Epithelial cell of proximal tubule (primary cell): ENCODE results near the gene KCTD7. TPM values are rescaled to one million over a fixed set of nuclear protein-coding genes. Genes with fewer than 3 reads are reported as not detected.
"Not testable (repeated sequence)": the region's sequence is repeated elsewhere in the genome, so short reads cannot be mapped to it uniquely, and the experiment has no call there.

Source experiments
- DNase-seq: peaks from one replicate; pipeline ENCODE4 v3.0.0-alpha.2; 2011; ENCODE audit warnings: low read depth
- H3K4me3 ChIP-seq: 2 replicates; pipeline ENCODE4 v1.5.1; 2011; ENCODE audit warnings: low read depth, mild to moderate bottlenecking, low read length
- total RNA-seq: library from RNA; depleted of rRNA; stranded (reverse); fragments of >200 nt; gene quantifications from 2 replicates; pipeline ENCODE4 v1.2.3, GENCODE V29; 2015
- TF ChIP-seq, protein P1 (sequence below): conservative IDR thresholded peaks from 2 replicates; pipeline ENCODE4 v1.5.1; 2012; ENCODE audit warnings: low read depth, mild to moderate bottlenecking, low read length

KCTD7 gene
- 4.1 and 8.3 TPM in 2 replicates for total RNA-seq

DNA sequence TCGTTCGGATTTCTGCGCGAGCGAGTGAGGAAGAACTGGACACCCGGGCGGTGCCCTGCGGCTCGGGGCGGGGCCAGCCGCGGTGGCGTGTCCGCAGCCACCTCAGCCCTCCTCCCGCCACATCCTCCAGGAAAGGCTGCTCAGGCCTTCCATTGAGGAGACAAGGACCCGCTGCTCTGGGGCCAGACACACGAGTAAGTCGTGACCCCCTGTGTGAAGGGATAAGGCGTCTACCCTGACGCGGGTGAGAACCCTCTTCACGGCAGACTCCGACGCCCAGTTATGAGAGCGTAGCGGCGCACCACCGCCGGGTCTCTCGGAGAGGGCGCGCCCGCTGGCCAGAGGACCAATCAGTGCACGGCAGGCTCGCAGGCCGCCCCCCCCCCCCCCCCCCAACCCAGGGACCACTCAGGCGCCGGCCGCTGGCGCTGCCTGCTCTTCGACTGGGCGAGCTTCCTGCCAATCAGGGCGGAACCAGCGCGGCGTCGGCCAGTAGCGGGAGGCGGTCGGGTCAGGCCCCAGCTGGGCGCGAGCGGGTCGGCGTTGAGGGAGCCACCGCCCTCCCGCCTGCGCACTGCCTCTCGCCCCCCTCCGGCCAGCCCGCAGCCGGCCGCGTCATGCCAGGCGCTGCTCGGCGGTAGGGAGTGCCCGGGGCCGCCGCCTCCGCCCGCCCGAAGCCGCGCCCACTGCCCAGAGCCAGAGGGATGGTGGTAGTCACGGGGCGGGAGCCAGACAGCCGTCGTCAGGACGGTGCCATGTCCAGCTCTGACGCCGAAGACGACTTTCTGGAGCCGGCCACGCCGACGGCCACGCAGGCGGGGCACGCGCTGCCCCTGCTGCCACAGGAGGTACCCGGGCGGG lies at the start of gene KCTD7:
TSS of gene KCTD7 (plus strand) at position 521 of the 861 bp plus-strand sequence. CDS start at position 705, 184 bp downstream.
- DNase-seq = peak; percentile 41
- H3K4me3 ChIP-seq = peak within 1 kb of the TSS; percentile 89
- TF ChIP-seq, protein P1, sequence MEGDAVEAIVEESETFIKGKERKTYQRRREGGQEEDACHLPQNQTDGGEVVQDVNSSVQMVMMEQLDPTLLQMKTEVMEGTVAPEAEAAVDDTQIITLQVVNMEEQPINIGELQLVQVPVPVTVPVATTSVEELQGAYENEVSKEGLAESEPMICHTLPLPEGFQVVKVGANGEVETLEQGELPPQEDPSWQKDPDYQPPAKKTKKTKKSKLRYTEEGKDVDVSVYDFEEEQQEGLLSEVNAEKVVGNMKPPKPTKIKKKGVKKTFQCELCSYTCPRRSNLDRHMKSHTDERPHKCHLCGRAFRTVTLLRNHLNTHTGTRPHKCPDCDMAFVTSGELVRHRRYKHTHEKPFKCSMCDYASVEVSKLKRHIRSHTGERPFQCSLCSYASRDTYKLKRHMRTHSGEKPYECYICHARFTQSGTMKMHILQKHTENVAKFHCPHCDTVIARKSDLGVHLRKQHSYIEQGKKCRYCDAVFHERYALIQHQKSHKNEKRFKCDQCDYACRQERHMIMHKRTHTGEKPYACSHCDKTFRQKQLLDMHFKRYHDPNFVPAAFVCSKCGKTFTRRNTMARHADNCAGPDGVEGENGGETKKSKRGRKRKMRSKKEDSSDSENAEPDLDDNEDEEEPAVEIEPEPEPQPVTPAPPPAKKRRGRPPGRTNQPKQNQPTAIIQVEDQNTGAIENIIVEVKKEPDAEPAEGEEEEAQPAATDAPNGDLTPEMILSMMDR = no peak

DNA sequence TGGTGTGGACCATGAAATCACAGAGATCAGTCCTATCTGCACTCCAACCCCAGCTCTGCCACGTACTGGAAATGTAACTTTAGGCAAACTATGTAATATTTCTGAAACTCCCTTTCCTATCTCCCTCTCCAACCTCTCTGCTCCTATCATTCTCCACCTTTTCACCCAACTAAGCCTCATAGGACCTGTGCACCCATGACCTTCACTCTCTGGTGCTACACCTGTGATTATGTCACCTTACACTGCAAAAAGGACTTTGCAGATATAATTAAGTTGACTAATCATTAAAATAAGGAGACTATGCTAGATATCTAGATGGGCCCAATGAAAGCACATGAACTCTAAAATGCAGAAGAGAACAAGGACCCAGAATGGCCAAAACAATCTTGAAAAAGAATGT lies 48.3 kb upstream of the KCTD7 start:
- DNase-seq, H3K4me3 ChIP-seq: not testable (repeated sequence)

DNA sequence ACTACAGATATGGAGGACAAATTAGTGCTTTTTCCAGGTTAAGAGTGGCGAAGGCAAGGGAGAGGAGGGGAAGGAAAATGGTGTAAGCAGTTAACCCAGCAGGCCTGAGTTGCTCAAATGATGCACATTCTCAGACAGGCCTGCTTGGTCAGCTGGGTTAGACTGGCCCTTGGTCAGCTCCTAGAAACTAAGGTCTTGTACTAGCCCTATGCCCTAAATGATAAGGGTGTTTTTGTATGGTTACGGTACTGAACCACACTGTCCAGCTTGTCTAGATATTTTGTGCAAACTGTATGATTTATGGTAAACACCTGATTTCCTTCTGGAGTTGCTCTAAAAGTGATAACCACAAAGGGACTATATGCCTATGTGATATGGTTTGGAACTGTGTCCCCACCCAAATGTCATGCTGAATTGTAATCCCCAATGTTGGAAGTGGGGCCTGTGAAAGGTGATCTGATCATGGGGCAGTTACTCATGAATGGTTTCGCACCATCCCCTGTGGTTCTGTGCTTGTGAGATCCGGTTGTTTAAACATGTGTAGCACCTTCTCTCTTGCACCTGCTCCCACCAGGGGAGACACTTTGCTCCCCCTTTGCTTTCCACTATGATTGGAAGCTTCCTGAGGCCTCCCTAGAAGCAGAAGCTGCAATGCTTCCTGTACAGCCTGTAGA lies 45.7 kb upstream of the KCTD7 start:
- DNase-seq = not testable (repeated sequence)

DNA sequence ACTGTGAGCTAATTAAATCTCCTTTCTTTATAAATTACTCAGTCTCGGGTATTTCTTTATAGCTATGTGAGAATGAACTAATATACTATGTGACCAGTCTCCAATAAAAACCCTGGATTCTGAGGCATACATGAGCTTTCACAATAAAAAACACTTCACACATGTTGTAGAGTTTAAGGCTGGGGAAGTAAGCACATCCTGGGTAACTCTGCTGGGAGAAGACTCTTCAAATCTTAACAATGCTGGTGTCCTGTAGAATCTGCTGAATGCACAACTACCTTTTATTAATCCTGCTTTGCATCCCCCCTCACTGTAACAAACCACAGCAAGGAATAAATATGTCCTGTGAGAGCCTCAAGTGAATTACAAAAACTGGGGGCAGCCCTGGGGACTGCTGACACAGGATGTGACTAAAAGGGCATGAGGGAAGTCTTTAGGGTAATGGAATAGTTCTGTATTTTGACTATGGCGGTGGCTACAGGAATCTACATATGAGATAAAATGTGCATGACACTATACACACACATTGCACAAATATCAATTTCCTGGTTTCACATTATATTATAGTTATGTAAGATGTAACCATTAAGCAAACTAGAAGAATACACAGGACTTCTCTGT lies 45.1 kb upstream of the KCTD7 start:
- no peak overlapping the region for H3K4me3 ChIP-seq
- TF ChIP-seq, protein P1 = no peak
- no peak for DNase-seq

More for the DNA sequence above, 45.7 kb upstream of the KCTD7 start:
- H3K4me3 ChIP-seq = not testable (repeated sequence)

DNA sequence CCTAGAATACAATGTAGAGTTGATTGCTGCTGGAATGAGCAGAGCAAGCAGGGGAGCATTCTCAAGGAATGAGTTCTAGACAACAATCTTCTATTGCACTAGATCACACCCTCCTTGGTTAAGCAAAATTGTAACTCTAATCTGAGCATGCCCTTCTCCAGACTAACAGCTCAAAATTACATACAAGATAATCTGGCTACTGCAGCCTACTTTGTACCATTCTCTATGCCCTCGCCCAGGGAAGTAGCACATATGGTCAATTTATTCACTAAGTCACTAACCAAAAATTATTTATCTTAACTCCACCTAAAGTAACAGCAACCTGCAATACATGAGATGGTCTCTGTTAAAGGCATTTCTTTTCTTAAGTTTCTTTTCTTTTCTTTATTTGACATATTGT lies 42.5 kb upstream of the KCTD7 start:
- no peak overlapping the region for H3K4me3 ChIP-seq
- TF ChIP-seq, protein P1 = no peak
- no peak for DNase-seq

DNA sequence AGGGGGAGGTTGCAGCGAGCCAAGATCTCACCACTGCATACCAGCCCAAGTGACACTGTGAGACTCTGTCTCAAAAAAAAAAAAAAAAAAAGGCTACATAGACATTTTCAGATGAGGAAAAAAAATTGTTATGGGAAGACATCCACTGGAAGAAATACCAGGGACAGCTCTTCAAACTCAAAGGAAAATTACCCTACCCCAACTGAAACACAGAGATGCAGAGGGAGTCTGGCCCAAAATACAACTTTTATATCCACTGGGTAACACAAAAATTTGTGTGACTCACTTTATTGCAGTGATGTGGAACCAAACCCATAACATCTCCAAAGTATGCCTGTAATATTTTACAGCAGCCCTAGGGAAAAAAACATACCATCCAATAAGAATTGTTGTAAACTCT lies 40.5 kb upstream of the KCTD7 start:
- not testable (repeated sequence) for H3K4me3 ChIP-seq, DNase-seq

DNA sequence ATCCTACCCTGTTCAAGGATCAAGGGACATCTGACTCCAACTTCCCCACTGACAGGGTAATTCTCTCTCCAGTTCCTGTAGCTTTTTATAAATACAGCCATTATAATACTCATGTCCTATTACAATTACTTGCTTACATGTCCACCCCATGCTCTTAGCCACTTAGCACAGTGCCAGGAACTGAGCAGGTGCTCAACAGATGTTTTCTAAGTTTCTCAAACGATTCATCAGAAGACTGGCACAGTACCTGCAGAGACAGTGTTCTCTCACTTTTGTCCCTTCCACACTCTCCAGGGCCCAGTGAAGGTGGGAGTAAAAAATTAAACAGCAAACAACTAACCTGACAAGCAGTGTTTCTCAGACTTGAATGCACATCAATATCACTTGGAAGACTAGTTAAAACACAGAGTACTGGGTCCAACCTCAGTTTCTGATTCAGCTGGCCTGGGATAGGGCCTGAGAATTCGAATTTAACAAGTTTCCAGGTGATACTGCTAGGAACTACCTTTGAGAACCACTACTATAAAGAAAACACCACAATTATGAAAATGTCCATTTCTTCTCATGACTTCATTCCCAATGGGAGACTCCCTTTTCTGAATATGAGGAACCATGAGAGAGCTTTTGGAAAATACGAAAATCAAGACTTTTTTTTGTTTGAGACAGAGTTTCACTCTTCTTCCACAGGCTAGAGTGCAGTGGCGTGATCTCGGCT lies 39.7 kb upstream of the KCTD7 start:
- DNase-seq, H3K4me3 ChIP-seq: not testable (repeated sequence)

DNA sequence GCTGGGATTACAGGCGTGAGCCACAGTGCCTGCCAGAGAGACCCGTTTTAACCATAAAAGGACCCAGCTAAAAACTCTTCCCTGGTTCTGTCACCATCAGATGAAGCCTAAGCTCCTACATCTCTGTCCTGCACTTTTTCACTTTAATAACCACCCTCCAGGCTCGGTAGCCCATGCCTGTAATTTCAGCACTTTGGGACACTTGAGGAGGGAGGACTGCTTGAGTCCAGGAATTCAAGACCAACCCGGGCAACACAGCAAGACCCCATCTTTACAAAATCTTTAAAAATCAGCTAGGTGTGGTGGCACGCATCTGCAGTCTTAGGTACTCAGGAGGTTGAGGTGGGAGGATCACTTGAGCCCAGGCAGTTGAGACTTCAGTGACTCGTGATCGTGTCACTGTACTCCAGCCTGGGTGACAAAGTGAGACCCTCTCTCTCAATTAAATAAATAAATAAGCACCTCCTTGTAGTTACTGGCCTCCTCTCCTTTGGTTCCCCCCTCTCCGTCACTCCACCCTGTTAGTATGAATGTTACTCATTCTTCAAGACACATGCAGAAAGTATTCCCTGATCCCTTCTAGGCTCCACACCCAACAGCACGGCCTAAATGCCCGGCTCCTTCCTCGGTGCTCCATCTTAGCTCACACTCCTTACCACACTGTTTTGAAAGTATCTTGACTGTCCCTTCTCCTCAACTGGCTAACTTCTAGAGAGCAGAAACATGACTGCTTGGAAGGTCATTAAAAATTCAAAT lies 38.2 kb upstream of the KCTD7 start:
- H3K4me3 ChIP-seq = peak overlapping the region; percentile 90
- not testable (repeated sequence) for DNase-seq

DNA sequence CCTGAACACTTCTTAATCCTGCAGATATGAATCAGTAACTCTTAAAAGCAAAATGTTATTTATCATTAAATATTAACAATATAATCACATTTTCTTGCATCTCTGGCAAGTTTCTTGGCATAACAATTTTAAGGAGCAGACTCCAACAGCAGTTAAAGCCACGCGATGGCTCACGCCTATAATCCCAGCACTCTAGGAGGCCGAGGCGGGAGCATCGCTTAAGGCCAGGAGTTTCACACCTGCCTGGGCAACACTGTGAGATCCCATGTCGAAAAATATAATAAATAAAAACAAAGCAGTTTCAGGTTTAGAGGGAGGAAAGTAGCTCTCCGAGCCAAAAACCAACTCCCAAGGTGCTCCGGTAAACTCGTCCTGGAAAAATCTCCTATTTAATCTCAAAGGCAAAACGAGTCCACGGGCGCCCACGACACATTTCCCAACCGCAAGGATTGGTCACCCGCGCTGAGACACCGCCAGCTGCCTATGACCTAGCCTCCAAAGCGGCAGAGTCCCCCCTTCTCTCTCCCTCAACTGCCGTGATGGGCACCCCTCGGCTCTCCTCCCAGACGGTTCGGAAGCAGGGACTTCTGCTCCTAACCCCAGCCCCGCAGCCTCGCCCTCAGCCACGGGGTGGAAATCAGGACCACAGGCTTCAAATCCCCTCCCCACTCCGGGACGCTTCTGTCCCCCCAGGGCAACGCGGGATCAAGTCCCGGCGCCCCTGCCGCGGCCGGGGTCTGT lies 37.5 kb upstream of the KCTD7 start:
- not testable (repeated sequence) for DNase-seq
- H3K4me3 ChIP-seq = peak overlapping the region; percentile 90
